Measurements from ENCODE around the gene CA14.
"Not testable (repeated sequence)": the region's sequence is repeated elsewhere in the genome, so short reads cannot be mapped to it uniquely, and the experiment has no call there.

The CA14 gene

DNA sequence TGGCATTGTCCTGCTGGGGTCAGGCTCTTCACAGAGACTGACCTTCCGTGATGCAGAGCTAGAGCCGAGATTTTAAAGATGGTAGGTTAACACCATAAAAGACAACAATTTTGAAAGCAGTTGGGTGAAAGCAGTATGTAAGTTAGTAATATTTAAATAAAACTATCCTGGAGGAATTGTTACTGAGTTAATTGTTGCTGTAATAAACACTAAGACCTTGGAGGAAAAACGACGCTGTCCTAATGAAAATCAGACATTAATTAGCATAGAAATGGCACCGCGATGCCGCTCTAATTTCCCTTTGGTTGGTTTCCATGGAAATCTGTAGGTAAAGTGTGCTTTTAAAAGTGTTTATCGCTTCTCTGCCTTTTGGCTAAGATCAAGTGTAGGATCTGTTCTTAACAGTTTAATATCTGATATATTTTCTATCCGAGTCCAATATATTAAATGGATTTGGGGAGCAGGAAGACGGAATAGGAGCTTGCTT lies 20.9 kb upstream of the CA14 start:
- no peak for DNase-seq

DNA sequence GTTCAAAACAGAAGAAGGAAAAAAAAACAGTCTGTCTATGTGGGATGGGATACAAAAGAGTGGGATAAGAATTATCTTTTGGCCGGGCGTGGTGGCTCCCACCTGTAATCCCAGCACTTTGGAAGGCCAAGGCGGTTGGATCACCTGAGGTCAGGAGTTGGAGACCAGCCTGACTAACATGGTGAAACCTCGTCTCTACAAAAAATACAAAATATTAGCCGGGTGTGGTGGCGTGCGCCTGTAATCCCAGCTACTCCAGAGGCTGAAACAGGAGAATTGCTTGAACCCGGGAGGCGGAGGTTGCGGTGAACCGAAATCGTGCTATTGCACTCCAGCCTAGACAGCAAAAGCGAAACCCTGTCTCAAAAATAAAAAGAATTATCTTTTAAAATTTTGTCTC lies 20.4 kb upstream of the CA14 start:
- DNase-seq, result not testable (repeated sequence)

DNA sequence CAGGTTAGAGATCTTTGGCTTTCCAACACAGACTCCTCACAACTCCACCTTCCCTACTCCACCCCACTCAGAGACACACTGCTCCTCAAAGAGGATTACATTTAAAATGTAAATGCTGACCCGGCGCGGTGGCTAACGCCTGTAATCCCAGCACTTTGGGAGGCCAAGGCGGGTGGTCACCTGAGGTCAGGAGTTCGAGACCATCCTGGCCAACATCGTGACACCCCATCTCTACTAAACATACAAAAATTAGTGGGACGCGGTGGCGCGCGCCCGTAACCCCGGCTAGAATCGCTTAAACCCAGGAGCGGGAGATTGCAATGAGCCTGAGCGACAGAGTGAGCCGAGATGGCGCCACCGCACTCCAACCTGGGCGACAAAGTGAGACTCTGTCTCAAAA lies 19.8 kb upstream of the CA14 start:
- DNase-seq, result no peak

DNA sequence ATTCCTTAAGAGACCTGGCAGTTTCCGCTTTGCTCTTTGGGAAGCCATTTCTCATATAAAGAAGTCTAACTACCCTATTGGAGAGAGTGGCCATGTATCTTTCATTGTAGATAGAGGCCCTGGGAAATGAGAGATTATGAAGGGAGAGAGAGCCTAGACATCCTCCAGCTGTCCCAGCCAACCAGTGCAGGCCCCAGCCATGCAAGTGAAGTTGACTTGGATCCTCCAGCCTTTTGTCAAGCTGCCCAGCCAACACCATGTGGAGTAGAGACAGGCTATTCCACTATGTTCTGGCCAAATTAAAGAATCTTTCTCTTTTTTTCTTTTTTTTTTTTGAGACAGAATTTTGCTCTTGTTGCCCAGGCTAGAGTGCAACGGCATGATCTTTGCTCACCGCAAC lies 14.6 kb upstream of the CA14 start:
- DNase-seq, result no peak

DNA sequence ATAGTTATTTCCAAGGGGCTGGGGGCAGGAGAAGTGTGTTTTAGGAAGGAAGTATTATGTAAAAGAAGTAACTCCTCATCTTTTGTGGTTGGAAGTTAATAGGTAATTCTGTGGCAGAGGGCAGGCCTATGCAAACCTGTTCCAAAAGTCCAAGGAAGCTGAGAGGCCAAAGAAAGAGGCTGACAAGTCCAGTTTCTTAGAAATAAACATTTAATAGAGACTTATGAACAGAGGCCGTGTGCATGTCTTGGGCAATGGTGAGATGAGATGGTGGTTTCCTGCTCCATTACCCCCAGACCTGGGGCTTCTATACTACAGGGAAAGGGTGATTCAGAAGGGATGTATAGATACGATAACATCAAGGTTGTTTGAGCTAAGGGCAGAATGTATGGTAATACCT lies 7.6 kb upstream of the CA14 start:
- no peak for DNase-seq

DNA sequence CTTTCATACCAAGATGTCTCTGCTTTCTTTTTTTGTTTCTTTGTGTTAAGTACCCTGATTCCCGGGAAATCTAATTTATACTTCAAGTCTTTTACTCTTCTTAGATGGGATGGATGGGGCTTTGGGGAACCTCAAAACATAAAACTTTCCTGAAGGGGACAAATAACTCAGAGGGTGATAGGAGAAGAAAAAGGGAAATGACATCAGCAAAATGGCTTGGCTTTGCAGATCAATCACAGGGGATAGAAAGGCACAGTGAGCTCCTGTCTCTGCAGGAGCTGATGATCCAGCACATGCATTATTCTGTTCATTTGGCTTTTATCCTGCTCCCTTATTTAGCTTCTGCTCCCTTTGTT lies 1.4 kb upstream of the CA14 start:
- DNase-seq, result no peak

DNA sequence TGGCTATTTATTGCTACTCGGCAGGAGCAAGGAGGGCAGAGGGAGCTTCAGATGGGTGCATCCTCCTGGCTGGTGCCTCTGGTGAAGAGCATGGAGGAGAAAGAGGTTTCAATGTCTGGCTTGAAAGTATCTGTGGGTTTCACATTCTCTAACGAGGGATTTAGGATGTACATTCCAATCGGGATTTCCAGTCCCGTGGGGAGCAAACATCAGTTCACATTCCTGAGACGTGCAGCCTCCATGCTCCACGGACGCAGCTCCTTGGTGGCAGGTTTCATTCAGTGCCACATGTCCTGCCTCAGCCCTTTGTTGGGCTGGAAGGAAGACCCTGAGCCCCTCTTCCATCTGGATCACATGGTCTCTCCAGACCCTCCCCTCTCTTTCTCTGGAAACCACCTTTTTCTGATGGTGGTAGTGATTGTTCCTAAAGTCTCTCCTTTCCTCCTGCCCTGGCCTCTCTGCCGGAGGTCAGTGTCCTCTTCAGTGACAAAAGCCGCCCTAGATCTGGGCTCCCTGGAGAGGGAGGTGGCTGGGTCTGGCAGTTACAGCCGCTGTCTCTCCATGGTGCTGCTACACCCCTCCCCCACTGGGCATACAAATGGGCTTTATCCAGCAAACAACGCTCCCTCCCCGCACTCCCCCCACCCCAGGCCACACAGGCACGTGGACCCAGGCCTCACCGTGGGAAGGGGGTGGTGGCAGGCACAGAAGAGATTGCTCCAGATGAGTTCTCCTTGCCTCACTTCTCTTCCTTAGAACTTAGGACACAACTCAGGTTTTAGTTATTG lies 826 bp upstream of the CA14 start:
- no peak for DNase-seq

DNA sequence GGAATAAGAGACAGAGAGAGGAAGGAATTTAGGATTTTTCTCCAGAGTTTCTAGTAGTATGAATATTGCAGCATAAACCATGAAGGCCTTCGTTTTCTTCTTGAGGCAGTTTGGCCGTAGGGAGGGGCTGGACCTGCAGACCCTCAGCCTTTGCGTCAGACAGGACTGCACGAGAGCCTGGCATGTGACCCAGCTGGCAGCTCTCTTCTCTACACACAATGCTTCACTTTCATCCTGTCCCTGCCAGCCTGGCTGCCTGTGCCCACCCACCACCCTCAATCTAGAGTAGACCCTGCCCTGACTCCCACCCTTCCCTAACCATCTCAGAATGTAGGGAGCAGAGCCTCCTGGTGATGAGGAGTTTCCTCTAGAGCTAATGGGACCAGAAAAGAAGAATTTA lies 1.6 kb downstream of the CA14 start:
- DNase-seq, result no peak

DNA sequence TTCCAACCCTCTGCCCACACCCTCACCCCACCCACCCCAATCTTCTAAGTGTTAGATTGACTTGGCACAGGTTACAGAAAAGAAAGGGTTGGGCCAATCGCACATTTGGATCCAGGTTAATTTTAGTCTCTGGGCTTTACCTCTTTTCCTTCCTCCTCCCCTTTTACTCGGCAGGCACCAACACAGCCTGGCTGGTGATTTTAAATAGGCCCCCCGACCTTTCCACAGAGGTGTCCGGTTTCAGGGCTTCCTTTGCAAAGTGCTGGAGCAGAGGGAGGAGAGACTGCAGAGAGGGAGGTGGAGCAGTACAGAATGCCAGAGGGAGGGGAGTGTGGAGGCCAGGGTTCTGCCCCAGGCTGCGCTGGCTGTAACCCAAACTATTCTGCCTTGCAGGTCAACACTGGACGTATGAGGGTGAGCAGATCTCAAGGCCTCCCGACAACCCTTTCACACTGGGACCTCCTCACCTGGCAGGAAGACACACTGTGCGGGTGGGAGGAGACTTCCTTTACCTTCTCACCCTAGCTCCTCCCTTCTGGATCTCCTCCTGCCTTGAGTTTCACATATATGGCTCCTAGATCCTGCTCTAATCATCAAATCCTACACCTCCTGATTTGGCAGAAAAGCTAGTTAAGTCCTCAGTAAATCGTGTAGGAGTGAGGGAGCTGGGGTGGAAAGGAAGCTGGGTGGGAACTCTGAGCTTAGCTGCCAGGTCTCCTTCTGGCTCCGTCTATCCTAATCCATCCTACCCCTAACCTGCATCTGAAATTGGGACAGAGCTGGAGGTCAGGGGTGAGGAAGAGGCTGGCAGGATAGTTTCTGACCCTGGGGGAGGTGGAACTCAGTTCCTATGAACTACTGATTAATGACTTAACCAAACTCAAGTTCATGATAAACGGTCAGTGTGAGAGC lies 2.4 kb downstream of the CA14 start:
- DNase-seq, result no peak

DNA sequence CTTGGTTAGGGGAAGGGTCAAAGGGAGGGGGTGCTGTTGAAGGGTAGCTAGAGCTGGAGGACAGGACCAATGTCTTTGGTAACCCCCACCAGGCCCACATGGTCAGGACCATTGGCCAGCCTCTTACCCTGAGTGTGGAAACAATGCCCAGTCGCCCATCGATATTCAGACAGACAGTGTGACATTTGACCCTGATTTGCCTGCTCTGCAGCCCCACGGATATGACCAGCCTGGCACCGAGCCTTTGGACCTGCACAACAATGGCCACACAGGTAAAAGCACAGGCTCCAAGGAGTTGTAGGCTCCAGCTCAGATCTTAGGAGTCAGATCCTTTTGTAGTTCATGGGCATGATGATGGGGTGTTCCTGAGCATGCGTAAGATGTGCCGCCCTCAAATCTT lies 3.8 kb downstream of the CA14 start:
- DNase-seq, result no peak

DNA sequence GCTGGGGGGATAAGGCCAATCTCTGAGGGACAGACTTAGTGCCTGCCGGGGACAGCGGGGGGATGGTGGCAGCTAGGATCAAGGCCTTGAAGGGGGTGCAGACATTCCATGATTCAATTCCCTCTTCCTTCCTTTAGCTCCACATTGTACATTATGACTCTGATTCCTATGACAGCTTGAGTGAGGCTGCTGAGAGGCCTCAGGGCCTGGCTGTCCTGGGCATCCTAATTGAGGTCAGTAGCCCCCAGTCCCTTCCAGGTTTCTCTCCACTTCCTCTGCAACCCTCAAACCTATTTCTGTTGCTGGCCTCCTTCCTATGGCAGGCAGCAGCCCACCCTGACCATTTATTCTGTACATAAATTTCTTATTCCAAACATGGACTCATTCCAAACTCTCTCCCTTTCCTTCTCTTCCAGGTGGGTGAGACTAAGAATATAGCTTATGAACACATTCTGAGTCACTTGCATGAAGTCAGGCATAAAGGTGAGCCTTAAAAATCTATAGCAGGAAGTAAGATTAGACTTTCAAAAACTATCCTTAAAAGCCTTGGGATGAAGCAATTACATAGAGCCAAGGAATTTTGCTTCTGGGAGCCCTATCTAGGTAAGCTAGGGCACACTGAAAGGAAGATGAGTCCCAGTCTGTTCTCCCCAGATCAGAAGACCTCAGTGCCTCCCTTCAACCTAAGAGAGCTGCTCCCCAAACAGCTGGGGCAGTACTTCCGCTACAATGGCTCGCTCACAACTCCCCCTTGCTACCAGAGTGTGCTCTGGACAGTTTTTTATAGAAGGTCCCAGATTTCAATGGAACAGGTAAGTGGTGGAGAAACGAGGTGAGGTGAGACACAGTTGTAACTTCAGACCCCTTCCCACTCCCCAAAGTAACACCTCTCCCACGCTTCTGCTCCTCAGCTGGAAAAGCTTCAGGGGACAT lies 5.1 kb downstream of the CA14 start:
- no peak for DNase-seq

DNA sequence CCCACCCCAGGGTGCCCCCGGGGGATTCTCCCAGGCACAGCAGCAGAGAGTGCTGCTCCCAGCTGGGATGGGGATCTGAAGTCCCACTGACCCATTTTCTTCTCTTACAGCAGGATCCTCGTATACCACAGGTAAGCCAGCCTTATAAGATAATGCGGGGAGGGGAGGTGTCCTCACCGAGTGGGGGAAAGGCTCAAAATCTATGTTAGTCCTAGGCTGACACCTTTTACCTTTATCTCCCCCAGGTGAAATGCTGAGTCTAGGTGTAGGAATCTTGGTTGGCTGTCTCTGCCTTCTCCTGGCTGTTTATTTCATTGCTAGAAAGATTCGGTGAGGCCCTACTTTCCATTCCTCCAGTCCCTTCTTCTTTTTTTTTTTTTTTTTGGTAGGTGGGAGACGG lies 6.0 kb downstream of the CA14 start:
- DNase-seq, result no peak

DNA sequence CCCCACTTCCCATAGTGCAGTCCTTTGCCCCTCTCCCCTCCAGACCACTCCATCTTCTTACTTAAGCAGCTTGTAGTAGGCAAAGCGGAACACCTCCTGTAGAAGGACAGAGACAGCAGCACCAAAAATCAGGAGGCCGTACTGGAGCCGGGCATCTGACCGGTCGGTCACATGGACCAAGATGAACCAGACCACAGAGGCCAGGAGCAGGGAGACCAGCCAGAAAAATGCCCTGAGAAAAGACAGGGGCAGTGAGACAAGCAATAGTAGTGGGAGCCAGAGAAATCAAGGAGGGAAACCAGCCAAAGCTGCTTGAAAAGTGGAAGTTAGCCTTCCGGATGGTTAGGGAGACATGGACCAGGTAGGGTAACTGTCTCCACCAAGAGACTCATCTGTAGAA lies 10.3 kb downstream of the CA14 start:
- no peak for DNase-seq

DNA sequence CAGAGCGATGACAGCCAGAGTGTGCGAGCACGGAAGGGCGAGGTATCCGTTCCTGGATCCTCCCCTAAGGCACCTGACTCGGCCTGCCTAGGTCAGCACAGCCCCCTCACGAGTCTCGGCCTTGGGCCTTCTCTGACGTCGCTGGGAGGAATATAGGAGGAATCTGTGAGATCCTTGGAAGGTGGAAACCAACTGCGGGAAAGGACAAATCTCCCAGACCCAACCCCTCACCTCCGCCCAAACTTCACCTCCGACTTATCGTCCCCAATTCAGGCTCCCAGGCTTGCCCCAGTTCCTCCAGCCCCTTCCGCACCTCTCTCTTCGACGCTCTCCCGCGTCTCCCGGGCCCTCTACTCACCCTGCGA lies 10.7 kb downstream of the CA14 start:
- peak; percentile 35 for DNase-seq

DNA sequence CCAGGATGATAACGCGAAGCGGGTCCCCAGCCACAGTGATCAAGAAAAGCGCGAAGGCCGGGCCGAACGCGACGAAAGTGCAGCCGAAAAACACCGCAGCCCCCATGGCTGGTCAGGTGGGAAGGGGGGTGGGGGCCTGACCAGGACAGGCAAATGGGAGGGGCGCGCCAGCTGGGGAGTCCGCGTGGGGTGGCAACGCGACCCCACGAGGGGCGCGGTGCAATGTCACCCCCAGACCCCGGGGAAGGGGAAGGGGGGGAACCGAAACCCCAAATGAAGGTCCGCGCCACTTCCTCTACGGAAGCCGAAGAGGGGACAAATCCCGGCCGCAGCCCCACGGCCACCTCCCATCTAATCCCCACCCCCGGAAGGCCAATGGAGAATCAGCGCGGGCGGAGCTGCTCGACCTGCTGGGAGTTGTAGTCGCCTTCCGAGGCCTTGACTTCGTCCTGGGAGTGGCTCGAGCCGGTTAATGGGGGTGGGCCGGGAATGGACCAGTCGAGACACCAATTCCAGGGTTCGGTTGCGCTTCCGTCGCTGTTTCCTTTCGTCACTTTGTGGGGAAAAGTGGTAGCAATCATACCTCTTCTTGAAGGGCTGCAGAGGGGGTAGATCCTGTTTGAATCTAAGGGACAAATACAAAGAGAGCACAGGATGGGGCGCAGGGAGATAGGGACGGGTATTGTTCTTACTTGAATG lies 11.3 kb downstream of the CA14 start, which contains the start of gene APH1A:
Gene APH1A (minus strand): TSS at position 312 of the 699 bp plus-strand sequence. CDS start 206 bp downstream, at position 106.
- peak; percentile 96 for DNase-seq

DNA sequence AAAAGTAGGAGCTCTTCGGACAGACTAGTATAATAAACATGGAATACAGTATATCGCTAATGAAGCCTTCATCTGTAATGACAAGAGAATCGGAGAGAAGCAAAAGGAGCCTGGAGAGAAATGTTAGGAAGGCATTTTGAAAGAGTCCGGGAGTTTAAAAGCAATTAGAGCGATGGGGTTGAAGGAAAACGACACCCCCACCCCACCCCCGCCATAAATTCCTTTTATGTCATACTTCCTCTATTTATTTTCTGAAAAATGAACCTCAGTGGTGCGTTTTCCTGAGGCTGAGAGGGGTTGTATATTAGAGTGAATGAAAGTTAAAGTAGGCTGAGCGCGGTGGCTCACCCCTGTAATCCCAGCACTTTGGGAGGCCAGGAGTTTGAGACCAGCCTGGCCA lies 11.9 kb downstream of the CA14 start:
- DNase-seq, result no peak

DNA sequence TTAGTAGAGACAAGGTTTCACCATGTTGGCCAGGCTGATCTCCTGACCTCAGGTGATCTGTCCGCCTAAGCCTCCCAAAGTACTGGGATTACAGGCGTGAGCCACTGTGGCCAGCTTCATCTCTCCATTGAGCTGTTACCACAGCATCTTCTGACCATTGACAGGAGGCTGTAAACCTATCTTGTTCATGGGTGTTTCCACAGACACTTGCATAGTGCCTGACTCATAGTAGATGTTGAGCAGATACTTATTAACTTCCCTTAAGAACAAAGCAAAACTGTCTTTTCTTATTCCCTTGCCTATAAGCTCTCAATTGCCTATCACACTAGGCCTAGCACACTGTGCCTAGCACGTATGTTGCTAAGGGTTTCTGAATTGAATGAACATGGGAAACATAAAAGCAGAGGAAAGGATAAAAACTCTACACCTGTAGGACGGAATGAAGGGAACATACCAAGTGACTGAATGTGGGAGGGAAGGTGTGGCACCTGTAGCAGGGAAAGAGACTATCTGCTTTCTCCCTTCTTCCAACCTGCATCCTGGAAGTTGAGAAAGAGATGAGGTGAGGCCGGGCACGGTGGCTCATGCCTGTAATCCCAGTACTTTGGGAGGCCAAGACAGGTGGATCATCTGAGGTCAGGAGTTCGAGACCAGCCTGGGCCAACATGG lies 13.9 kb downstream of the CA14 start:
- DNase-seq, result no peak

DNA sequence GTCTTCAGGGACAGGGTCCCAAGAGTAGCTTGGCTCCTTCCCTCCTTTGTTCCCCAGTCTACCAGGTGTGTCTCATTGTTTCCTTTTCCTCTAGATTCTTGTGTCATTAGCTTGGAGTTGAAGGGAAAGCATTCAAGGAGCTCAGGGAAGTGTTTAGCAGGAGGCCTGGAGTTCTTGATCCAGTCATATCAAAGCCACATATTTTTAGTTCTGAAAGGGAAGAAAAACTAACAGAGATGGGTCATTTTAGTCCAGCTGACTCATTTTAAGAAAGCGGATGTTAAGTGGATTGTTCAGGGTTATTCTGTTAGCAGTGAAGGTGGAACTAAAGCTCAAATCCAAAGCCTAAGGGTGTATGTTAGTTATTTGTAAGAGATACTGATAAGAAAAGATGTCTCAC lies 15.7 kb downstream of the CA14 start:
- DNase-seq, result no peak

DNA sequence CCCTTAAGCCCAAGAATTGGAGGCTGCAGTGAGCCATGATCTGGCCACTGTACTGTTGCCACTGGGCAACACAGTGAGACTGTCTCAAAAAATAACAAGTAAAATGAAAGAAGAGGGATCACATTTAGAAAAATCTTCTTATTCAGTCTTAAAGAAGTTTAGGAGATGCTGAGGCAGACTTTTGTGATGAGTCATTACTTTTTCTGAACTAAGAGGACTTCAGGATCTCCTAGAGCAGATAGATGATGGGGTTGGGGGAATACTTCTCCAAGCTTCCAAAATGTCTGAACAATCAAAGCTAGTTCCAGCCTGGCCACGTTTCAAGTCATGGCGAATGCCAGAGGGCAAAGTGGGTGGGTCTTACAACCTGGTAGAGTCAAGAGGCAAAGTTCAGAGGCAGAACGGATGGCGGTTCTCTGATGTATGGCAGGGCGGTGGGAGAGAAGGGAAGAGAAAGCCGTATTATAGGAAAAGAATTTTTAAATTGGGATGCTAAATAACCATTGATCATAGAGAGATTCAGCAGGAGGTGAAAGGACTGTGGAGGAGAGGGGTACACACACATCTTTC lies 22.6 kb downstream of the CA14 start:
- DNase-seq, result no peak

DNA sequence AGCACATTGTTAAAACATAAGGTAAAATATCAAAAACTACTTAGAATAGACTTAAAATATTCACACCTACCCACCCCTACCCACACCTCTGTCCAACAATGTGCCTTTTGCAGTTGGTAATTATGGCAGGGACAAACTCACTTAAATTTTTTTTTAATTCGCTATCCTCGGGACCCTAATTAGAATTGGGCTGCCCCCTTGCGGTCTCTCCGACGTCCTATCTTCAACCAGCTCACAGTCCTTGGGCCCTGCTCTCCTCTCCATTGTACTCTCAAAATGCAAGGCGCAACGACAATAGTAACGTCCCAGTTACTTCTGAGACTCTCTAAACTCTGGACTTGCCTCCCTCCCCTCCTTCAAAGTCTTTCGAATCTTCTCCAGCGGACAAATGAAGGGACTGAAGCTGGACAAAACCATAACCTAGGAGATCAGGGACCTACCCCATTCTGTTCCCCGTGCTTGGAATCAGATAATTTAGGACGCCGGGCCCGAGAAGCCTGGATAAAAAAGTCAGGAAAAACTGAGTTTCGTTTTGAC lies 23.7 kb downstream of the CA14 start:
- DNase-seq, result peak; percentile 63

All from stimulated activated CD4-positive, alpha-beta T cell treated with anti-CD3 and anti-CD28 coated beads, Interleukin-4, amount 100 ng/mL, for 24 hours (primary cell).